ENCODE results near the gene ABCA5.

- no peak for TF ChIP-seq CTCF (IDR thresholded peaks at IDR 0.05)
- TF ChIP-seq POLR2A (IDR thresholded peaks at IDR 0.05), result peak; percentile 24
These were observed at the start of gene ABCA5 for GRCh38 chr17:69327060-69327831.
